Panc1 (cell line): Measurements from ENCODE around the gene TJP1. TPM values are rescaled to one million over a fixed set of nuclear protein-coding genes. Genes with fewer than 3 reads are reported as not detected.
"Not testable (repeated sequence)": the region's sequence is repeated elsewhere in the genome, so short reads cannot be mapped to it uniquely, and the experiment has no call there.

Source experiments
- ATAC-seq: fragments of 200-7000 bp; cut with Tn5 transposase; 2 replicates; pipeline ENCODE4 v1.9.1; 2020; ENCODE audit warnings: mild to moderate bottlenecking, moderate library complexity
- BruUV-seq: library from RNA; stranded (reverse); fragments of 400-500 nt; replicated peaks from 2 replicates; lab custom pipeline; 2021; lab: Mats Ljungman, UMichigan
- CTCF ChIA-PET: fragments of 300-600 bp; sonication (Branson Sonifier 250); formaldehyde crosslinking; loops from one replicate; lab custom pipeline; 2022; ENCODE audit warnings: antibody characterized with exemption; lab: Charles Lee
- POLR2A ChIA-PET: fragments of 300-600 bp; sonication (Branson Sonifier 250); formaldehyde crosslinking; loops from one replicate; lab custom pipeline; 2022; ENCODE audit warnings: antibody characterized with exemption; lab: Charles Lee
- DNase-seq: peaks from one replicate; pipeline ENCODE4 v3.0.0-alpha.2; 2010; ENCODE audit warnings: low read depth, low spot score
- H3K27ac ChIP-seq: 2 replicates; pipeline ENCODE4 v1.5.1; 2011; ENCODE audit warnings: mild to moderate bottlenecking, low read length, inconsistent platforms
- H3K27me3 ChIP-seq: fragments of 200-500 bp; sonication (Bioruptor generic); 2 replicates; pipeline ENCODE4 v1.6.0; 2014; ENCODE audit warnings: low read length, inconsistent platforms; ENCODE audit not compliant: control insufficient read depth, insufficient read depth
- H3K36me3 ChIP-seq: fragments of 200-500 bp; sonication (Bioruptor generic); 2 replicates; pipeline ENCODE4 v1.5.1; 2014; ENCODE audit warnings: inconsistent platforms, mild to moderate bottlenecking, low read length, moderate library complexity; ENCODE audit not compliant: control insufficient read depth, insufficient read depth
- H3K4me1 ChIP-seq: 2 replicates; pipeline ENCODE4 v1.5.1; 2011; ENCODE audit warnings: inconsistent platforms, mild to moderate bottlenecking, low read length, moderate library complexity; ENCODE audit not compliant: control insufficient read depth, insufficient read depth
- H3K4me3 ChIP-seq, 2 experiments: 2 replicates each; pipeline ENCODE4 v1.5.1; 2011 to 2012; ENCODE audit warnings: low read depth in 2 of 2, low read length in 2 of 2, mild to moderate bottlenecking in 2 of 2, inconsistent platforms in 1 of 2, moderate library complexity in 1 of 2
- H3K9me3 ChIP-seq: fragments of 200-500 bp; sonication (Bioruptor generic); 2 replicates; pipeline ENCODE4 v1.5.1; 2014; ENCODE audit warnings: low read depth, mild to moderate bottlenecking, inconsistent platforms, low read length, moderate library complexity; ENCODE audit not compliant: control insufficient read depth, insufficient read depth
- CTCF ChIP-seq: fragments of 450-650 bp; IDR thresholded peaks from 2 replicates; pipeline ENCODE4 v1.5.1; 2017; ENCODE audit warnings: mild to moderate bottlenecking
- POLR2AphosphoS5 ChIP-seq: IDR thresholded peaks from 2 replicates; pipeline ENCODE4 v1.6.1; 2012; ENCODE audit warnings: mild to moderate bottlenecking, low read depth, low read length, moderate library complexity
- REST ChIP-seq, 2 experiments: IDR thresholded peaks; 2 replicates each; pipeline ENCODE4 v1.6.1; 2011 to 2012; ENCODE audit warnings: low read depth in 2 of 2, control low read depth in 1 of 2, low read length in 1 of 2, mild to moderate bottlenecking in 1 of 2, moderate library complexity in 1 of 2; ENCODE audit not compliant: insufficient read depth in 1 of 2
- SIN3A ChIP-seq: IDR thresholded peaks from 2 replicates; pipeline ENCODE4 v1.6.1; 2012; ENCODE audit warnings: low read depth, mild to moderate bottlenecking, low read length, moderate library complexity, borderline replicate concordance; ENCODE audit not compliant: insufficient read depth
- TCF7L2 ChIP-seq: IDR thresholded peaks from 2 replicates; pipeline ENCODE4 v1.6.1; 2011; ENCODE audit warnings: mild to moderate bottlenecking, low read depth, low read length, inconsistent platforms
- in situ Hi-C: cut with HindIII; loops from 2 replicates; pipeline ENCODE4 v1.10.0; 2016; ENCODE audit warnings: low sequenced_read_pairs, low pct_unique_long_range_greater_than_20kb
- intact Hi-C: fragments of 100-400 bp; cut with micrococcal nuclease; formaldehyde crosslinking; loops from one replicate; pipeline ENCODE4 v1.10.0; 2022; ENCODE audit not compliant: unreplicated experiment
- total RNA-seq: library from RNA; stranded (reverse); gene quantifications from one replicate; pipeline ENCODE4 v1.2.1, GENCODE V29; 2021; ENCODE audit not compliant: unreplicated experiment

Gene TJP1
- total RNA-seq, 1 experiment from 2014 or later = 79.1 TPM

- ATAC-seq (no peak), DNase-seq (no peak)
- H3K36me3 ChIP-seq = peaks cover 3% of the 10 kb centered on the region
- no peaks in the 10 kb centered on the region for H3K9me3 ChIP-seq
- BruUV-seq = no TSS peak
- H3K27ac ChIP-seq = no peak overlapping the region
- in situ Hi-C loops (no loop called here), intact Hi-C loops (no loop called here)
- H3K4me3 ChIP-seq = no peak overlapping the region
- no peaks in the 10 kb centered on the region for H3K4me1 ChIP-seq
- TF ChIP-seq REST (IDR thresholded peaks at IDR 0.05; ENCODE audit: insufficient read depth in 1 of 2, low read depth in 2 of 2, low read length in 1 of 2) = no peak
- TF ChIP-seq TCF7L2 = no peak
- no peak for TF ChIP-seq SIN3A
- TF ChIP-seq POLR2AphosphoS5 = no peak
- no peak for TF ChIP-seq CTCF
- H3K27me3 ChIP-seq = no peaks in the 10 kb centered on the region
- CTCF ChIA-PET = no interaction called here
- POLR2A ChIA-PET = no interaction called here
Measured at GRCh38 chr15:29756358-29757267, 65.7 kb downstream of the TJP1 start.

- intact Hi-C loops, BruUV-seq, H3K9me3 ChIP-seq, H3K27me3 ChIP-seq, H3K4me1 ChIP-seq, H3K4me3 ChIP-seq, H3K36me3 ChIP-seq, H3K27ac ChIP-seq, CTCF ChIA-PET, POLR2A ChIA-PET, ATAC-seq, DNase-seq, in situ Hi-C loops: not testable (repeated sequence)
Measured at GRCh38 chr15:29754009-29754408, 68.3 kb downstream of the TJP1 start.

GRCh38 chr15:29753506-29753905 is 68.8 kb downstream of the TJP1 start:
- Histone ChIP-seq H3K36me3 (no peaks in the 10 kb centered on the region), H3K9me3 (no peaks in the 10 kb centered on the region), H3K27me3 (no peaks in the 10 kb centered on the region), H3K27ac (no peak overlapping the region), H3K4me3 (no peak overlapping the region), H3K4me1 (no peaks in the 10 kb centered on the region)
- CTCF ChIA-PET = no interaction called here
- no TSS peak for BruUV-seq
- ATAC-seq (no peak), DNase-seq (no peak)
- no peak for TF ChIP-seq CTCF
- no peak for TF ChIP-seq SIN3A
- no peak for TF ChIP-seq POLR2AphosphoS5
- no peak for TF ChIP-seq TCF7L2
- no peak for TF ChIP-seq REST (IDR thresholded peaks at IDR 0.05; ENCODE audit: insufficient read depth in 1 of 2, low read depth in 2 of 2, low read length in 1 of 2)
- in situ Hi-C loops = no loop called here
- intact Hi-C loops = no loop called here
- POLR2A ChIA-PET = no interaction called here
